GM21619 (cell line): ENCODE data around the gene CD22.
A peak's percentile ranks its signal among the peaks of the same experiment; 100 is the strongest.

ENCODE experiments used
- ATAC-seq: cut with Tn5 transposase; IDR thresholded peaks from one replicate; pipeline ENCODE4 v1.9.1; 2021; ENCODE audit not compliant: unreplicated experiment

The CD22 gene

DNA sequence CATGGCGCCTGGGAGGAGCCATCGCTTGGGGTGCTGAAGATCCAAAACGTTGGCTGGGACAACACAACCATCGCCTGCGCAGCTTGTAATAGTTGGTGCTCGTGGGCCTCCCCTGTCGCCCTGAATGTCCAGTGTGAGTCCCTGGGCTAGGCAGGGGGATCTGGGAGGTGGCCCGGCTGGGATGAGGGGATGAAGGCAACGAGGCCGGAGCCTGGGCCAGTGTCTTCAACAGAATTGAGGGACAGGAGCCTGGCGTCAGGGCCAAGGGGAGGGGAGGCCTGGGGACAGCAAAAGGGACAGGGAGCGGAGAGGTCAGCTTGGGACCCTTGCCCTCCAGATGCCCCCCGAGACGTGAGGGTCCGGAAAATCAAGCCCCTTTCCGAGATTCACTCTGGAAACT lies 12.0 kb downstream of the CD22 start:
- no peak for ATAC-seq

DNA sequence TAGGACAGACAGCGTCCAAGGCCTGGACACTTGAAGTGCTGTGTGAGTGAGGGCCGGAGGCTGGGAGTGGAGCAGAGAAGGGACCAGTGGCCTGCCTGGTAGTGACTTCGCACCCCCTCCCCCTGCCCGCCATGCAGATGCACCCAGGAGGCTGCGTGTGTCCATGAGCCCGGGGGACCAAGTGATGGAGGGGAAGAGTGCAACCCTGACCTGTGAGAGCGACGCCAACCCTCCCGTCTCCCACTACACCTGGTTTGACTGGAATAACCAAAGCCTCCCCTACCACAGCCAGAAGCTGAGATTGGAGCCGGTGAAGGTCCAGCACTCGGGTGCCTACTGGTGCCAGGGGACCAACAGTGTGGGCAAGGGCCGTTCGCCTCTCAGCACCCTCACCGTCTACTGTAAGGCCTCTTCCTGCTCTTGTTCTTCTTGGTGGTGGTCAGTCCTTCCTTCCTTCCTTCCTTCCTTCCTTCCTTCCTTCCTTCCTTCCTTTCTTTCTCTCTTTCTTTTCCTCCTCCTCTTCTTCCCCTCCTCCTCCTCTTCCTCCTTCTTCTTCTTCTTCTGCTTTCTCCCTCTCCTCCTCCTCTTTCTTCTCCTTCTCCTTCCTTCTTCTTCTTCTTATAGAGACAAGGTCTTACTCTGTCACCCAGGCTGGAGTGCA lies 12.7 kb downstream of the CD22 start:
- no peak for ATAC-seq

DNA sequence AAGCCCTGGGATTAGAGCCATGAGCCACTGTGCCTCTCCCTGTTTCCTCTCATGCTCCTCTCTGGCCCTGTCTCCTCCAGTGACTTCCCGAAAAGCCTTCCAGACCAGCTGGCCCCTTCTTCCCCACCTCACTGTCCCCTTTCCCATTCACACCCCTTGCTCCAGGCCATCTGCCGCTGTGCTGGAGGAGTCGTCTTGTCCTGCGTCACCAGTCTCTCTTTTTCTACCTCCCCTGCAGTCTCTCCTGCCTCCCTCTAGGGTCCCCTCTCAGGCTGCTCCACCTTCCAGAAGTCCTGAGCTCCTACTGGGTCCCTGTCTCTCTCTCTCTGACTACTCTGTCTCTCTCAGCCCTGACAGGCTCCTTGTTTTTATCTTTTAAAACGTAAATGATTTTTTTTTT lies 13.4 kb downstream of the CD22 start:
- ATAC-seq: no peak

DNA sequence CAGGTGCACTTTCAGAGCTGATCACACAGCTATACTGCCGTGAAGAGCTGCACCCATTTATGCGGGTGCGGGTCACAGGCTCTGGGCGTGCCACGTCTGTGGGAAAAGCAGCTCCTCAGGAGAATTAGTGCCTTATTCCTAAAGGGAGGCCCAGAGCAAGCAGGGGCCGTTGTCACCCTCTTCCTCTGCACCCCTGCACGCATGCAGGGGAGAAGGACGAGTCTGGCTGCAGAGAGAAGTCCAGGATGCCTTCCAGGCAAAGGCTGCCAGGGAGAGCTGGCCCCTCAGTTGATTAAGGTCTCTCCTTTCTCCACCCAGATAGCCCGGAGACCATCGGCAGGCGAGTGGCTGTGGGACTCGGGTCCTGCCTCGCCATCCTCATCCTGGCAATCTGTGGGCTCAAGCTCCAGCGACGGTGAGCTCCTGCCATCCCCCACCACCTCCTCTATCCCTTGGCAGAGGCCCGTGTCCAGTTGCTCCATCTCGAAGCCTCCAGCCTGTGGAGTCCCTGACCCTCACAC lies 15.6 kb downstream of the CD22 start:
- ATAC-seq: no peak

DNA sequence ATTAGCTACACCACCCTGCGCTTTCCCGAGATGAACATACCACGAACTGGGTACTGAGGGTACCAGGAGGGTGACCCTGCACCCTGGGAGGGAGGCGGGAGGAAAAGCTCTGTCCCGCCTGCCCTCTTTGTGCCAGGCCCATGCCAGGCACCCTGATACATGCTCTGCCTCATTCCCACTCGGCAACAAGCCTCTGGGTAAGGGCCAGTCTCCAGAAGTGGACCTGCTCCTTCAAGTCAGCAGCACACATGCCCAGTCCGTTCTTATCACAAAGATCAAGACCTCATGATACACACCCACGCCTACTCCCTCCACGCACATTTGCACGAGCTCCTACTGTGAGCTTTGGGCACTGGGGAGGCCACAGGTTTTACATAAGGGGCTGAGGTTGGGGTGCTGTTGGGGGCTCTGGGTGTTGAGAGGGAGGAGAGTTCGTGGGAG lies 16.7 kb downstream of the CD22 start:
- no peak for ATAC-seq

DNA sequence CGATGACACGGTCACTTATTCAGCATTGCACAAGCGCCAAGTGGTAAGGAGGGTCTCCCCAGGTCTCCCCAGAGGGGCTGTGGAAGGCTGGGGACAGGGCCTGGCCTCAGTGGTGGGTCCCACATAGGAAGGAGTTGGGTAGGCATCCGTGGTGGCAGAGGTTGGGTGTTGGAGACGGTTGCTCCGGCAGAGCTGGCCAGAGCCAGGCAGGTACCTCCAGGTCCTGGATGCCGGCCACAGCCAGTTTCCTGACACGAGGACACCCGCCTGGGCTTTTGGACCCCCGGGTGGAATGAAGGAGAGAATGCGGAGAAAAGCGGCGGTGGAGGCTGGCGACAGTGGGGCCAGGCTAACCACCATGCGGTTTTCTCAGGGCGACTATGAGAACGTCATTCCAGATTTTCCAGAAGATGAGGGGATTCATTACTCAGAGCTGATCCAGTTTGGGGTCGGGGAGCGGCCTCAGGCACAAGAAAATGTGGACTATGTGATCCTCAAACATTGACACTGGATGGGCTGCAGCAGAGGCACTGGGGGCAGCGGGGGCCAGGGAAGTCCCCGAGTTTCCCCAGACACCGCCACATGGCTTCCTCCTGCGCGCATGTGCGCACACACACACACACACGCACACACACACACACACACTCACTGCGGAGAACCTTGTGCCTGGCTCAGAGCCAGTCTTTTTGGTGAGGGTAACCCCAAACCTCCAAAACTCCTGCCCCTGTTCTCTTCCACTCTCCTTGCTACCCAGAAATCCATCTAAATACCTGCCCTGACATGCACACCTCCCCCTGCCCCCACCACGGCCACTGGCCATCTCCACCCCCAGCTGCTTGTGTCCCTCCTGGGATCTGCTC lies 17.4 kb downstream of the CD22 start:
- no peak for ATAC-seq

DNA sequence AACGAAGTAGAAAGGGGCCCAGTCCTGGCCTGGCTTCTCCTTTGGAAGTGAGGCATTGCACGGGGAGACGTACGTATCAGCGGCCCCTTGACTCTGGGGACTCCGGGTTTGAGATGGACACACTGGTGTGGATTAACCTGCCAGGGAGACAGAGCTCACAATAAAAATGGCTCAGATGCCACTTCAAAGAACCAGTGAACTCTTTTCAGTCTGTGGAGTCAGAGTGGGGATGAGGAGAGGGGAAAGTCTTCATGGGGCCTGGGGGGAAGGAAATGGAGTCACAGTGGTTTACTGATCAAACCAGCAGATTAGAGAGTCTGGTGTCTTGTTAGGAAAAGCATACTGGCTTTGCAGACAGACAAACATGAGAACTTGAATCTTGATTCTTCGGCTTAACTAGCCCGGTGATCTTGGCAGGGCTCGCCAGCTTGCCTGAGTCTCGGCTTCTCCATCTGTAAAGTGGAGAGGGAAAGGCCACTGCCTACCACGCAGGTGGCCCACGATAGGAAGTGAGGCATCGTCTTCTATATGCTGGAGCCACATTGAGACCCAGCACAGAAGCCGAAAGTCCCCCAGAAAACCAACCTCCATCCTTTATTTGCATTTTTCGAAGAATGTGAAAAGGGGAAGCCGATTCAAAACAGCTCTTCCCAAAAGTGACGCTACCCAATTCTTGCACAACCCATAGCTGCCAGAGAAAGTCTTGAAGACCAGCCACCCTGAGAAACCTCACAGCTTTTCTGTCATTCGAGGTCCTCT lies 18.4 kb downstream of the CD22 start, which contains the start of gene FFAR1:
TSS of gene FFAR1 (plus strand) at position 732 of the 759 bp plus-strand sequence. CDS start 3,650 bp downstream, outside the sequence.
- ATAC-seq: peak; percentile 59

DNA sequence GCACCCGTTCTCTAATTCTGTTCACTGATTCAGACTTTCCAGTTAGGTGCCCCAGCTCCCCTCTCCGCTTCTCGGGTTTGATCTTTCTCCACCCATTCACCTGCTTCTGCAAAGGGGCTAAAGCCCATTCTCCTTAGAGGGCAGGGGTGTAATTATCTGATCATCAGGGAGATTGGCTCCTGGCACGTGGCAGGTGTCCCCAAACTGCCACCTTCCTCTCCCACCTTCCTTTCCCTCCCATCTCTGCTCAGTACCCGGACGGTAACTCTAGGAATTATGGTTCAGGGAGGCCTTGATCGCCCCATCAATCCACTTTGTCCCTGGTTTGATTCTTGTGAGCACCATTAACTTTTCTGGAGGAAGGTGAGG lies 18.9 kb downstream of the CD22 start:
- ATAC-seq: no peak

DNA sequence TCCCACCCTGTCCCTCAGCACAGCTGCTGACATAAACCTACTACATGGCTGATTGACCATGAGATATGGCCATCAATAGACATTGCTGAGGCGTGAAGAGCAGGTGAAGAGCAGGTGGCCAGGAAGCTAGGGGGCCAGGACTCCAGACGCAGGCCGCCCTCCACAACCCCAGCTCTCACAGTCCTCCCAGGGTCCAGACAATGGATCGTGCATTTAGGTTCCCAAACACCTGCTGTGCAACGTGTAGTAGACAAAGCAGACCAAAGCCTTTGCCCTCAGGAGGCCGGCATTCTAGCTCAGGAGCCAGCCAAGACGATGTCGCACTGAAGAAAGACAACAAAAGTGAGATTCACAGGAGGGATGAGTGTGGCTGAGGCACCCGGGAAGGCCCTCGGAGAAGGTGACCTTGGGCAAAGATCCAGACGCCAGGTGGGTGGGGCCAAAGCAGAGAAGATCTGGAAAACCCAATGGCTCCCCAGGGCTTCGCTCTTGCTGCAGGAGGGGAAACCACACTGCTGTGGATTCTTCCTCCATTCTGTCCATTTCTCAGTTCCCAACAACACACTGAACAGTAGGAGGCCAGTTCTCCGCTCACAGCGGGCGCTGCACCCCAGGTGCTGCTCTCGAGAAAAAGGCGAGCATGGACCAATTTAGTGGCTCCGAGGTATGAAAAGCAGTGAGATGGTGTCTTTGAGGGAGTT lies 20.1 kb downstream of the CD22 start:
- ATAC-seq: no peak

DNA sequence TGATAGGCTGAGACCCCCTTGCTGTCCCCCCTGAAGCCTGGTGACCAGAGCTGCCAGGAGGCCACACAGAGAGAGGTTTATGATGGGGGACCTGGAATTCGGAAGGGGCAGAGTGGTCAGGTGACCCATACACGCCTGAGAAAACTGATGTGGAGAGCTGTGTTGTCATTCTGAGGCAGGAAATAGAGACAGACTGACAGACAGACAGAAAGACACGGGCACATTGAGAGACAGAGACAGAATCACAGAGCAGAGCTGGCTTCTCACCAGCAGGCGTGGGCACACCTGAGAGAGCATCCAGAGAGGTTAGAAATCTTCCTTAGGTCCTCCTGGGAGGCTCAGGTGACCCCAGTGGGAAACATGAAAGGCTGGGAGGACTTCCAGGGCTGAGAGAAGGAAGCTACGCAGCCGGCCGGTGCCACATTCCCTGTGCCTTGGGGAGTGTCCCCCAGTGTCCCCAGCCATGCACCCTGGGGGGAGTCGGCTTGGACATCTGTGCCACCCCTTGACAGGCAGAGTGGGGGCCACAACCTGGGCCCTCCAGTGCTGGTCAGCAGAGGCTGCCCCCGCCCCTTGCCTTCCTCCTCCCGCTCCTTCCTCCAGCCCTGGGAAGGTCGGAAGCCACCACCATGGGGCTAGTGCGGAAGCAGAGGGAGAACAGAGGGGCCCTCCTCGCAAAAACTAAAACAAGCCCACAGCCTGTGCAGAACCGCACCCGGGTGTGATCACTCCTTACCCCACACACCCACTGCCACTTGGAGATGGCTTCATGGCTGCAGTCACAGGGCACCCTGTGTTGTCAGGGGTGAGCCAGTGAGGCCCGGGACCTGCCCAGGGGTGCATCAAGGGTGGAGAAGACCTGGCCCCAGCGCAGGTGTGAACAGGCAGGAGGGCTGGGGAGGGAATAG lies 20.9 kb downstream of the CD22 start:
- no peak for ATAC-seq

DNA sequence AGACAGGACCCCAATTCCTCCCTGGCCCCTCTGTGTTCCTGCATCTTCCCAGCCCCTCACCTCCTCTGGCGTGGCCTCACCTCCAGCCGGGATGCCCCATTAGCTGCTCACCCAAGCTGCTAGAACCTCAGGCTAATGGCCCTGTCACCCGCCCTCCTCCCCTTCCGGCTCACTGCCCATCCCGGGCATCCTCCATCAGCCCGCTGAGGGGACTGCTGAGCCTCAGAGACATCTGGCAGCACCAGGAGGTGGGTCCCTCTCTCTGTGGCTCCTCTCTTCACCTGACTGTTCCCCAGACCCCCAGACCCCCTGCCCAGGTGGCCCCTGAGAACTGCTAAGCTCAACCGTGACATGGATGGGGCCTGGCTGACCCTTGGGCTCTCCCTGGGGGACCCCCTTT lies 21.6 kb downstream of the CD22 start:
- no peak for ATAC-seq

DNA sequence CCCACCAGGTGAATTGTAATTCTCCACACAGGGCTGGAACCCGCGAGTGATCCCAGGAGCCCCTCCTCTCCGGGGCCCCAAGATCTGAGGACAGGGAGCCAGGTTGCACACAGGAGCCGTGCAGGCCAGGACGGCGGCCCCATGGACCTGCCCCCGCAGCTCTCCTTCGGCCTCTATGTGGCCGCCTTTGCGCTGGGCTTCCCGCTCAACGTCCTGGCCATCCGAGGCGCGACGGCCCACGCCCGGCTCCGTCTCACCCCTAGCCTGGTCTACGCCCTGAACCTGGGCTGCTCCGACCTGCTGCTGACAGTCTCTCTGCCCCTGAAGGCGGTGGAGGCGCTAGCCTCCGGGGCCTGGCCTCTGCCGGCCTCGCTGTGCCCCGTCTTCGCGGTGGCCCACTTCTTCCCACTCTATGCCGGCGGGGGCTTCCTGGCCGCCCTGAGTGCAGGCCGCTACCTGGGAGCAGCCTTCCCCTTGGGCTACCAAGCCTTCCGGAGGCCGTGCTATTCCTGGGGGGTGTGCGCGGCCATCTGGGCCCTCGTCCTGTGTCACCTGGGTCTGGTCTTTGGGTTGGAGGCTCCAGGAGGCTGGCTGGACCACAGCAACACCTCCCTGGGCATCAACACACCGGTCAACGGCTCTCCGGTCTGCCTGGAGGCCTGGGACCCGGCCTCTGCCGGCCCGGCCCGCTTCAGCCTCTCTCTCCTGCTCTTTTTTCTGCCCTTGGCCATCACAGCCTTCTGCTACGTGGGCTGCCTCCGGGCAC lies 22.6 kb downstream of the CD22 start:
- ATAC-seq: no peak

DNA sequence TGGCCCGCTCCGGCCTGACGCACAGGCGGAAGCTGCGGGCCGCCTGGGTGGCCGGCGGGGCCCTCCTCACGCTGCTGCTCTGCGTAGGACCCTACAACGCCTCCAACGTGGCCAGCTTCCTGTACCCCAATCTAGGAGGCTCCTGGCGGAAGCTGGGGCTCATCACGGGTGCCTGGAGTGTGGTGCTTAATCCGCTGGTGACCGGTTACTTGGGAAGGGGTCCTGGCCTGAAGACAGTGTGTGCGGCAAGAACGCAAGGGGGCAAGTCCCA lies 23.1 kb downstream of the CD22 start:
- ATAC-seq: no peak

DNA sequence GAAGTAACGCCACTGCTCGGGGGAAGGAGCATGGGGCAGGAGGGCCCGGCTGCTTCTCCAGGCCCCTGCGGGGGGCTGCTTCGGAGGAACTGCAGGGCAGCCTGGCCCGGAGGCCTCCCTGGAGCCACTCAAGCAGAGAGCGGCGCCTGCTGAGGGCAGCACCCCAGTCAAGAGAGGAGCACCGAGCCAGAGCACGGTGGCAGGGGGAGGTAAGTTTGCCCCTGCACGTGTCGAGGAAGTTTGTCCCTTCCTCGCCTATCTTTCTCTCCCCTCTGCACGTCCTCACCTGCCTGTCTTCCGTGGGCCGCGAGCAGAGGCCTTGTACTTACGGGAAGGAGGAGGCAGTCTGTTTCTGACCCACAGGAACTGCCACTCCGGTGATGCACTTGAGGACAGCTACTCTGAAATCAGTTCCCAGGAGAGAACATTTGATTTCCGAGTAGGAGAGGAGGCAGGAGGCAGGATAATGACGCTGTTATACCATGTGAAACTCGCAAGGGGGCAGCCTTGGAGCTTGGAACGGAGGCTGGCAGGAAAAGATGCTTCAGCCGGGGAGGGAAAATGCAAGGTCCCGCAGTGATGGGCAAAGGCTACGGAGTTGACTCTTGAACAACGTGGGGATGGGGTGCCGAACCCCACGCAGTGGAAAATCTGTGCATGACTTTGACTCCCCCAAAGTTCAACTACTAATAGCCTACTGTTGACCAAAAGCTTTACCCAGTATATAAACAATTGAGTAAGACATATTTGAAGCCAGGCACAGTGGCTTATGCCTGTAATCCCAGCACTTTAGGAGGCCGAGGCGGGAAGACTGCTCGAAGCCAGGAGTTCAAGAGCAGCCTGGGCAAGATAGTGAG lies 23.7 kb downstream of the CD22 start:
- peak; percentile 43 for ATAC-seq

DNA sequence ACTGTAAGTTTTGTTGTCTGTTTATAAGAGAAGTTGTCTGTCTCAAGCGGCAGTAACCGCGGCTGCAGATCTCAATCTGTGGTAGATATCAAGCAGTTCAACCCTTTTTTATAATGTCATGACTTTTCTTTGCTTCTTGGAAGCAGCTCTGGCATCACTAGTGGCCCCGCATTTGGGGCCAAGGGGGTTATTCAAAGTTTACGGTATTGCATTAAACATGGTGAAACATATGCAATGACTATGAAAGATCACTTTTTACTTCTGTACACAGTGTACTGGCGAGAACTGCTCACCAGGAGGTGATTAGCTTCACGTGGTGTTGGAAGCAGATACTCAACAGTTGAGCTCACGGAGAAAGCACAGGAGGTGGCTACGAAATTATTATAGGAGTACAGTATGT lies 24.6 kb downstream of the CD22 start:
- ATAC-seq: no peak

DNA sequence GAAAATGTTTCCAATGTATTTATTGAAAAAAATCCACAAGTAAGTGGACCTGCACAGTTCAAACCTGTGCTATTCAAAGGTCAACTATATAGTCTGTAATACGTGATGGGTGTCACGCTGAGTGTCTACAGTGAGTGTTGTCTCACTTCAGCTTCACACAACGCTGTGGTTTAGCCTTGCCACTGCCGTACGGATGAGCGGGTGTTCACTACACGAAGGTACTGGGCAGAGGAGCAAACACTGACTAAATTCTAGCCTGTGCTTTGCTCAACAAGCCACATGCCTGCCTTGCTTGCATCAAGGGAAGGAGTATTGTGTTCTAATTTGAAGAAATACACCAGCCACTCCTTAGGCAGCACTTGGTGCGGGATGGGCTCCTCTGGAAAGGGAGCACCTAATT lies 25.9 kb downstream of the CD22 start:
- ATAC-seq: no peak

DNA sequence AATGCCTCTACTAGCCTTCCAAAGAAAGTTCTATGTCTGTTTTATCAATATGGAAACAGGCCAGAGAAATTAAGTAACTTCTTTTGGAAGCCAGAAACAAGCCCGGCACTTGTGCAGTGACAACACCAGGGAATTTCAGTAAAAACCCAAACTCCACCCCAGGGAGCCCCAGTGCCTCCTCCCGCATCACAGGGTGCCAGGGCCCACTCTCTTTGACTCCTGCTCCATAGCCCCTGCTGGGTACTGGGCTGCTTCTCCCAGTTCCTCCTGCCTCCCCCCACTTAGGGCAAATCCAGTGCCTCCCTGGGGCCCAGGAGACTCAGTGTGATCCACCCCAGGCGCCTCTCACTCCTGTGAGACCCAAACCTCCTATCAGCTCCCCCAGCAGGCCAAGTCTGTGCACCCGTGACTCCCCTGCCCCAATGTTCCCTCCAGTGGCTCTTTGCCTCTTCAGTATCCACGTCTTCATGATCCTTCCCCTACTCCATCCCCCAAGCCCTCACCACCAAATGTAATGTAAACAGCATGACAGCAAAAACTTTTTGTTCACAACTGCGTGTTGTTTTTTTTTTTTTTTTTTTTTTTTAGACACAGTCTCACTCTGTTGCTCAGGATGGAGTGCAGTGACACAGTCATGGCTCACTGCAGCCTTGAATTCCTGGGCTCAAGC lies 26.9 kb downstream of the CD22 start:
- no peak for ATAC-seq
